ENCODE measurements around the gene CLVS2. TPM values are rescaled to one million over a fixed set of nuclear protein-coding genes. Genes with fewer than 3 reads are reported as not detected.

The CLVS2 gene
- total and polyA plus RNA-seq, 4 donors = 0.20 TPM; not detected in 3

GRCh38 chr6:123022975-123023374, 26.9 kb downstream of the CLVS2 start:
- Histone ChIP-seq H3K36me3 (ENCODE audit: control insufficient read depth in 4 of 4, insufficient read depth in 4 of 4, low read length in 4 of 4) (no peaks in the 10 kb centered on the region), H3K4me3 (no peak overlapping the region), H3K9ac (ENCODE audit: insufficient read depth in 1 of 2, low read length in 2 of 2) (no peak overlapping the region), H3K9me3 (ENCODE audit: control insufficient read depth in 4 of 4, insufficient read depth in 3 of 4, low read length in 3 of 4) (peaks cover 0 to 2% (median 0%) of the 10 kb centered on the region in 4 donors), H3K27ac (ENCODE audit: low read depth in 1 of 2, low read length in 1 of 2) (no peak overlapping the region), H3K27me3 (ENCODE audit: control insufficient read depth in 3 of 3, insufficient read depth in 3 of 3, low read length in 2 of 3) (no peaks in the 10 kb centered on the region), H3K4me1 (ENCODE audit: control insufficient read depth in 5 of 5, insufficient read depth in 5 of 5, low read length in 5 of 5) (no peaks in the 10 kb centered on the region)
- DNase-seq (peak in 2 of 3 donors; percentile 2 to 54), ATAC-seq (ENCODE audit: insufficient read depth, low FRiP score) (no peak)
- TF ChIP-seq CTCF (IDR thresholded peaks at IDR 0.05; ENCODE audit: control extremely low read depth, extremely low read depth) = no peak
- 0 to 10% methylated on average over 1 of the region's 1 CpG for WGBS, 2 donors

GRCh38 chr6:123024976-123025375, 28.9 kb downstream of the CLVS2 start:
- no peaks in the 10 kb centered on the region for H3K27me3 ChIP-seq (ENCODE audit: control insufficient read depth in 3 of 3, insufficient read depth in 3 of 3, low read length in 2 of 3)
- DNase-seq (no peak), ATAC-seq (ENCODE audit: insufficient read depth, low FRiP score) (no peak)
- peaks cover 0 to 2% (median 0%) of the 10 kb centered on the region in 4 donors for H3K9me3 ChIP-seq (ENCODE audit: control insufficient read depth in 4 of 4, insufficient read depth in 3 of 4, low read length in 3 of 4)
- H3K36me3 ChIP-seq (ENCODE audit: control insufficient read depth in 4 of 4, insufficient read depth in 4 of 4, low read length in 4 of 4) = no peaks in the 10 kb centered on the region
- TF ChIP-seq CTCF (IDR thresholded peaks at IDR 0.05; ENCODE audit: control extremely low read depth, extremely low read depth) = no peak
- WGBS, 2 donors = 75 to 81% methylated on average over 5 of the region's 5 CpGs
- H3K27ac ChIP-seq (ENCODE audit: low read depth in 1 of 2, low read length in 1 of 2) = no peak overlapping the region
- H3K4me3 ChIP-seq = no peak overlapping the region
- H3K4me1 ChIP-seq (ENCODE audit: control insufficient read depth in 5 of 5, insufficient read depth in 5 of 5, low read length in 5 of 5) = no peaks in the 10 kb centered on the region
- H3K9ac ChIP-seq (ENCODE audit: insufficient read depth in 1 of 2, low read length in 2 of 2) = no peak overlapping the region

- Histone ChIP-seq H3K27me3 (ENCODE audit: control insufficient read depth in 3 of 3, insufficient read depth in 3 of 3, low read length in 2 of 3) (no peaks in the 10 kb centered on the region), H3K27ac (ENCODE audit: low read depth in 1 of 2, low read length in 1 of 2) (no peak overlapping the region), H3K9me3 (ENCODE audit: control insufficient read depth in 4 of 4, insufficient read depth in 3 of 4, low read length in 3 of 4) (peaks cover 0 to 2% (median 0%) of the 10 kb centered on the region in 4 donors), H3K9ac (ENCODE audit: insufficient read depth in 1 of 2, low read length in 2 of 2) (no peak overlapping the region), H3K4me3 (no peak overlapping the region), H3K4me1 (ENCODE audit: control insufficient read depth in 5 of 5, insufficient read depth in 5 of 5, low read length in 5 of 5) (no peaks in the 10 kb centered on the region), H3K36me3 (ENCODE audit: control insufficient read depth in 4 of 4, insufficient read depth in 4 of 4, low read length in 4 of 4) (no peaks in the 10 kb centered on the region)
- no peak for TF ChIP-seq CTCF (IDR thresholded peaks at IDR 0.05; ENCODE audit: control extremely low read depth, extremely low read depth)
- ATAC-seq (ENCODE audit: insufficient read depth, low FRiP score) (no peak), DNase-seq (no peak)
- WGBS, 2 donors = 81 to 82% methylated on average over 2 of the region's 2 CpGs
These were observed 31.4 kb downstream of the CLVS2 start for GRCh38 chr6:123027408-123027807.

- no peaks in the 10 kb centered on the region for H3K36me3 ChIP-seq (ENCODE audit: control insufficient read depth in 4 of 4, insufficient read depth in 4 of 4, low read length in 4 of 4)
- DNase-seq (no peak), ATAC-seq (ENCODE audit: insufficient read depth, low FRiP score) (no peak)
- TF ChIP-seq CTCF (IDR thresholded peaks at IDR 0.05; ENCODE audit: control extremely low read depth, extremely low read depth) = no peak
- 74 to 82% methylated on average over 5 of the region's 5 CpGs for WGBS, 2 donors
- H3K27me3 ChIP-seq (ENCODE audit: control insufficient read depth in 3 of 3, insufficient read depth in 3 of 3, low read length in 2 of 3) = no peaks in the 10 kb centered on the region
- H3K9me3 ChIP-seq (ENCODE audit: control insufficient read depth in 4 of 4, insufficient read depth in 3 of 4, low read length in 3 of 4) = peaks cover 0 to 2% (median 0%) of the 10 kb centered on the region in 4 donors
- H3K9ac ChIP-seq (ENCODE audit: insufficient read depth in 1 of 2, low read length in 2 of 2) = no peak overlapping the region
- no peaks in the 10 kb centered on the region for H3K4me1 ChIP-seq (ENCODE audit: control insufficient read depth in 5 of 5, insufficient read depth in 5 of 5, low read length in 5 of 5)
- no peak overlapping the region for H3K4me3 ChIP-seq
- no peak overlapping the region for H3K27ac ChIP-seq (ENCODE audit: low read depth in 1 of 2, low read length in 1 of 2)
These were observed 32.2 kb downstream of the CLVS2 start for GRCh38 chr6:123028263-123028662.

Measured in lung (tissue), 12 donors.